GM12878 (cell line): ENCODE results near the gene MACROD2. TPM values are rescaled to one million over a fixed set of nuclear protein-coding genes. Genes with fewer than 3 reads are reported as not detected.

ENCODE experiments used
- ATAC-seq: fragments of 200-7000 bp; cut with Tn5 transposase; 3 replicates; pipeline ENCODE4 v1.9.1; 2020; ENCODE audit warnings: mild to moderate bottlenecking, moderate library complexity
- BruUV-seq: library from RNA; stranded (reverse); fragments of 400-500 nt; replicated peaks from 2 replicates; lab custom pipeline; 2021; lab: Mats Ljungman, UMichigan
- CTCF ChIA-PET: fragments of 300-600 bp; sonication (Branson Sonifier 250); formaldehyde crosslinking; extraction: SDS; loops from one replicate; lab custom pipeline; 2021; ENCODE audit warnings: inconsistent platforms; lab: Yijun Ruan, JAX
- POLR2A ChIA-PET: fragments of 350-600 bp; formaldehyde crosslinking; extraction: SDS; loops from one replicate; lab custom pipeline; 2021; ENCODE audit warnings: inconsistent platforms; lab: Charles Lee
- RAD21 ChIA-PET: fragments of 300-600 bp; sonication (Branson Sonifier 250); formaldehyde crosslinking; loops from one replicate; lab custom pipeline; 2023; ENCODE audit warnings: antibody characterized with exemption; ENCODE audit not compliant: unreplicated experiment; lab: Charles Lee
- SMC1A ChIA-PET: fragments of 300-600 bp; sonication (Branson Sonifier 250); formaldehyde crosslinking; loops from one replicate; lab custom pipeline; 2023; ENCODE audit not compliant: unreplicated experiment, uncharacterized antibody; lab: Charles Lee
- DNase-seq: peaks from one replicate; pipeline ENCODE4 v3.0.0-alpha.2; 2011; ENCODE audit warnings: low read depth, low spot score
- FAIRE-seq: peaks from 3 replicates; lab custom pipeline; 2011; peaks lifted over from hg19 to GRCh38; lab: Jason Lieb, UNC
- H2AFZ ChIP-seq: 2 replicates; pipeline ENCODE4 v1.6.0; 2011; ENCODE audit warnings: low read depth, low read length, control low read depth; ENCODE audit not compliant: control insufficient read depth
- H3K27ac ChIP-seq: 2 replicates; pipeline ENCODE4 v1.5.1; 2011; ENCODE audit warnings: control low read depth; ENCODE audit not compliant: control insufficient read depth, insufficient read depth
- H3K27me3 ChIP-seq, 2 experiments: replicated peaks in 1 of 2; 2 replicates each; pipeline versions ENCODE4 v1.6.0 to v1.6.1; 2011; ENCODE audit warnings: low read length in 1 of 2; ENCODE audit not compliant: control insufficient read depth in 2 of 2, insufficient read depth in 2 of 2
- H3K36me3 ChIP-seq, 2 experiments: 2 replicates each; pipeline ENCODE4 v1.5.1; 2011; ENCODE audit warnings: low read length in 1 of 2; ENCODE audit not compliant: control insufficient read depth in 2 of 2, insufficient read depth in 2 of 2
- H3K4me1 ChIP-seq: 2 replicates; pipeline ENCODE4 v1.6.1; 2011; ENCODE audit warnings: mild to moderate bottlenecking, low read length, moderate library complexity, mixed read lengths; ENCODE audit not compliant: control insufficient read depth, insufficient read depth
- H3K4me2 ChIP-seq: 2 replicates; pipeline ENCODE4 v1.6.0; 2011; ENCODE audit warnings: control low read depth; ENCODE audit not compliant: control insufficient read depth, insufficient read depth
- H3K4me3 ChIP-seq: fragments of 200-600 bp; sonication (generic); 2 replicates; pipeline ENCODE4 v1.5.1; 2016
- H3K79me2 ChIP-seq: 2 replicates; pipeline ENCODE4 v1.6.0; 2011; ENCODE audit warnings: low read length; ENCODE audit not compliant: control insufficient read depth, insufficient read depth
- H3K9ac ChIP-seq: 2 replicates; pipeline ENCODE4 v1.8.0; 2011; ENCODE audit warnings: low read length, control low read depth, mixed read lengths; ENCODE audit not compliant: control insufficient read depth, insufficient read depth
- H3K9me3 ChIP-seq: replicated peaks from 3 replicates; pipeline ENCODE4 v1.5.1; 2011; ENCODE audit warnings: mild to moderate bottlenecking, low read length; ENCODE audit not compliant: control insufficient read depth, insufficient read depth
- H4K20me1 ChIP-seq: 2 replicates; pipeline ENCODE4 v1.6.0; 2011; ENCODE audit not compliant: control insufficient read depth, insufficient read depth
- IKZF1 ChIP-seq: fragments of 450-650 bp; conservative IDR thresholded peaks from 2 replicates; pipeline ENCODE4 v1.6.1; 2017; ENCODE audit warnings: antibody characterized with exemption, mild to moderate bottlenecking
- KDM1A ChIP-seq: fragments of 200-600 bp; sonication (generic); IDR thresholded peaks from 2 replicates; pipeline ENCODE4 v1.6.1; 2016; ENCODE audit warnings: borderline replicate concordance
- NBN ChIP-seq: fragments of 450-650 bp; IDR thresholded peaks from 2 replicates; pipeline ENCODE4 v1.6.1; 2016
- RAD21 ChIP-seq: IDR thresholded peaks from 2 replicates; pipeline ENCODE4 v1.6.1; 2011; ENCODE audit warnings: mild to moderate bottlenecking, low read depth, low read length, moderate library complexity; ENCODE audit not compliant: insufficient read depth
- TARDBP ChIP-seq: IDR thresholded peaks from 2 replicates; pipeline ENCODE4 v1.6.1; 2016; ENCODE audit warnings: borderline replicate concordance
- WGBS: methylation state at CpG from one replicate; pipeline ENCODE4 v1.1.6; 2016; ENCODE audit warnings: low lambda C conversion rate; ENCODE audit not compliant: insufficient replicate concordance, insufficient coverage; ENCODE audit errors: missing lambda C conversion rate; 5-methylcytosine and 5-hydroxymethylcytosine counted together
- in situ Hi-C: fragments of 300-500 bp; cut with MboI; formaldehyde crosslinking; loops from 9 replicates; pipeline ENCODE4 v1.14.3; 2018; ENCODE audit warnings: mixed read lengths
- intact Hi-C: fragments of 100-400 bp; cut with micrococcal nuclease; formaldehyde crosslinking; loops from one replicate; pipeline ENCODE4 v1.14.2; 2022; ENCODE audit not compliant: unreplicated experiment
- polyA plus RNA-seq, 11 experiments: library from polyadenylated mRNA; depleted of rRNA in 4 of 11; unstranded in 6 of 11; stranded (reverse) in 5 of 11; fragments of >200 nt; fragmentation: Nextera tagmentation in 4 of 11; fragmentation: Illumina TruSeq in 1 of 11; extraction: Ambion mirVana in 4 of 11; extraction: Trizol in 1 of 11; gene quantifications; 1 replicate in 1 of 11; 2 replicates in 10 of 11; pipeline versions ENCODE4 v1.2.1 to v1.2.3, GENCODE V29; 2011 to 2016; ENCODE audit warnings: inconsistent platforms in 2 of 11, missing spikeins in 2 of 11, low read depth in 1 of 11
- total RNA-seq, 4 experiments: library from RNA; depleted of rRNA in 3 of 4; stranded (reverse); fragments of >200 nt in 3 of 4; fragmentation: Illumina TruSeq in 1 of 4; extraction: Trizol in 1 of 4; gene quantifications; 2 replicates each; pipeline versions ENCODE4 v1.2.1 to v1.2.3, GENCODE V29; 2013 to 2021

MACROD2 gene
- total and polyA plus RNA-seq, 10 of the 15 experiments (the other 5 are each of a cell fraction or from before 2014, with no cell fraction given): 1.1 to 21.5 (median 2.2) TPM

DNA sequence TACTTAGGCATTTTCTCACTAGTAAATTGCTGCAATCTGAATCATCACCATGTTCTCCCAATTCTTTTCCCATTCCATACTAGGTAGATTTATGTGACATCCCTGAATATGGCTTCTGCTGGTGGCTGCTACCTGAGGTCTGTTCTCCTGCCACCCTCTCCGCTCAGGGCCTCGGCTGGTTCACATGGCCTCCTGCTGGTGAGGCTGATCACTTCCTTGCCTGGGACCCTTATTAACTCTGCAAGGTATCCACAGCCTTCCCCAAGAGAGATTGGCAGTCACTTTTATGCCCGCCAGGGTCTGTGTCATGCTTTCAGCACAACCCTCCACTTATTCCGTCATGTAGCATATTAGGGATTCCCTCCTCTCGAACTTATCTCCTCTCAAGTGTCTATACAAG is 766.6 kb downstream of the MACROD2 start:
- no peaks in the 10 kb centered on the region for H3K36me3 ChIP-seq
- H3K9ac ChIP-seq: no peak overlapping the region
- no peaks in the 10 kb centered on the region for H3K79me2 ChIP-seq
- POLR2A ChIA-PET: no interaction called here
- H3K4me3 ChIP-seq: no peak overlapping the region
- no peaks in the 10 kb centered on the region for H3K9me3 ChIP-seq
- no peaks in the 10 kb centered on the region for H3K4me1 ChIP-seq
- in situ Hi-C loops (no loop called here), intact Hi-C loops (no loop called here)
- no TSS peak for BruUV-seq
- H3K27me3 ChIP-seq: no peaks in the 10 kb centered on the region
- no peaks in the 10 kb centered on the region for H4K20me1 ChIP-seq
- no peak overlapping the region for H3K27ac ChIP-seq
- no peak for TF ChIP-seq KDM1A
- no peak for TF ChIP-seq TARDBP
- TF ChIP-seq IKZF1: no peak
- TF ChIP-seq, all 136 proteins: peak for 0
- peak; percentile 45; the same call in 1 of the 3 replicates for ATAC-seq
- no peak for DNase-seq
- CTCF ChIA-PET: interaction anchor here (1.5 kb wide), 1 partner anchor 17 kb away, joined by 3 read pairs; no protein-coding TSS in a partner anchor
- Histone ChIP-seq H2AFZ (no peak overlapping the region), H3K4me2 (no peak overlapping the region)
- SMC1A ChIA-PET: interaction anchor here (1.0 to 2.4 kb wide), 4 partner anchors 9 to 60 kb away, joined by 3 to 10 read pairs (median 6); no protein-coding TSS in a partner anchor
- WGBS: 30% methylated on average over 5 of the region's 5 CpGs
- no peak for FAIRE-seq
- RAD21 ChIA-PET: interaction anchor here (1.7 kb wide), 1 partner anchor 425 kb away, joined by 3 read pairs; the partner anchor contains the start of gene FLRT3

- Histone ChIP-seq H3K4me1 (no peaks in the 10 kb centered on the region), H4K20me1 (no peaks in the 10 kb centered on the region), H3K36me3 (no peaks in the 10 kb centered on the region), H3K27me3 (no peaks in the 10 kb centered on the region), H3K9ac (no peak overlapping the region)
- SMC1A ChIA-PET: interaction anchor here (1.5 kb wide), 1 partner anchor 42 kb away, joined by 3 read pairs; no protein-coding TSS in a partner anchor
- FAIRE-seq: no peak
- no peak for TF ChIP-seq NBN
- TF ChIP-seq RAD21: no peak
- no peak for TF ChIP-seq KDM1A
- TF ChIP-seq, all 136 proteins: peak for 0
- Histone ChIP-seq H3K4me2 (no peak overlapping the region), H3K27ac (no peak overlapping the region), H3K79me2 (no peaks in the 10 kb centered on the region), H3K4me3 (no peak overlapping the region), H2AFZ (no peak overlapping the region), H3K9me3 (no peaks in the 10 kb centered on the region)
- CTCF ChIA-PET: no interaction called here
- ATAC-seq: no peak
- RAD21 ChIA-PET: no interaction called here
- in situ Hi-C loops: no loop called here
- DNase-seq: no peak
- BruUV-seq: no TSS peak
- POLR2A ChIA-PET: no interaction called here
- 53% methylated on average over 6 of the region's 6 CpGs for WGBS
- intact Hi-C loops: no loop called here
Observed at GRCh38 chr20:14764511-14765369, 769.4 kb downstream of the MACROD2 start.
